HG03039 (cell line): Measurements from ENCODE around the gene PRRC2A.
"Not testable (repeated sequence)": the region's sequence is repeated elsewhere in the genome, so short reads cannot be mapped to it uniquely, and the experiment has no call there.

Source experiments
- ATAC-seq: cut with Tn5 transposase; IDR thresholded peaks from one replicate; pipeline ENCODE4 v1.9.1; 2021; ENCODE audit warnings: mild to moderate bottlenecking, moderate library complexity; ENCODE audit not compliant: unreplicated experiment

PRRC2A gene

DNA sequence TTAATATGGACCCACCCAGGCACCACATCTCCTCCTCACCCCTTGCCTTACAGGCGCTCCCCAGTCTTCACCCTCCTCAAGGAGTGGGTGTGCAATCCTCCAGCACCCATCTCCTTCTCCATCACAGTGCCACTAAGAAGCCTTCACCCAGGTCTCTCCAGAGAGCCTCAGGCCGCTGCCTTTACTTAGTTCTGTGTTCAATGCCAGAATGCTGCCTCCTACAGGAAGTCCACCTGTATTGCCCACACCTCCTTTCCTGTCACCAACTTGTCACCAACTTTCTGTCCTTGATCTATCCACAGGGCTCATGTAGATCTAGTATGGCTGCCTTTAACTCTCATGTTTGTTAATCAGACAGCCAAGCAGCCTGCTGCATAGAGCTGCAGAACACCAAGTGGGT lies 35.0 kb upstream of the PRRC2A start:
- ATAC-seq, result no peak

- no peak for ATAC-seq
Observed at GRCh38 chr6:31586008-31586407, 34.5 kb upstream of the PRRC2A start, which contains the start of gene LST1. Gene LST1, plus strand, starts transcription at chr6:31586277. Its CDS starts 1,023 bp downstream, at chr6:31587300.

DNA sequence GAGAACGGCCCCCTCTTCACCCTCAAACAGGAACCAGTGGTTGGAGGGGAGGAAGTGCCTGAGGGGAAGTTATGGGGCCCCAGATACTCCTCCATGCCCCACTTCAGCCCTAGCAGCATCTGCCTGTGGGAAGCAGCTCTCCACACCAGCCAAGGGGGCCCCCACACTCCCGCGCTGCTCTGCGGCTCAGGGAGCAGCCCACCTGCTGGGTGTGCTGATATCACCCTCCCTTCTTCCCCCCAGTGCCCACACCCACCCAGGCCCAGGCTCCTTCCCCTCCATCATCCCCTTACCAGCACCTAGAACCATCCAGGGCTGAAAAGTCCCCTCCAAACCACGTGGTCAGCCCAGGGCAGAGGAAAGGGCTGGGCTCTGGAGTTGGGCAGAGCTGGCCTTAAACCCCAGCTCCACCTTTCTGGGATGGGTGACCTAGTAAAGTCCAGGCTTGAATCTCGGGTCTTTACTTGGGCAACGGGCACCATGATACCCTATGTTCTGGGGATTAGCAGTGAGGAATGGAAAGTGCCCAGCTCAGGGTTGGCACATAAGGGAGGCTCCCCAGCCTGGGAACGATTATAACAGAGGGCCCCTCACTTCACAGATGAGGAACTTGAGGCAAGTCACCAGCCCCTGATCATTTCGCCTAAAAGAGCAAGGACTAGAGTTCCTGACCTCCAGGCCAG lies 33.8 kb upstream of the PRRC2A start:
- no peak for ATAC-seq

GRCh38 chr6:31587791-31588777 lies 32.4 kb upstream of the PRRC2A start:
- no peak for ATAC-seq

GRCh38 chr6:31588871-31589650 lies 31.5 kb upstream of the PRRC2A start:
- ATAC-seq, result no peak

DNA sequence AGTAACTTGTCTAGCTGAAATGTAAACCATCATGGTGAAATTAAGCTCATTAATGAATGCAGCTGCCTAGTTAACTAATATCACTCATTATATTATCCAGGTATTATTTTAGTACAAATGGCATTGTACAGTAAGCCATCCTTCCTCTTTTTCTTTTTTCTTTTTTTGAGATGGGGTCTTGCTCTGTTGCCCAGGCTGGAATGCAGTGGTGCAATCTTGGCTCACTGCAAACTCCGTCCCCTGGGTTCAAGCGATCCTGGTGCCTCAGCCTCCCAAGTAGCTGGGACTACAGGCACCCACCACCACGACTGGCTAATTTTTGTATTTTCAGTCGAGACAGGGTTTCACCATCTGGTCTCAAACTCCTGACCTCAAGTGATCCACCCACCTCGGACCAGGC lies 29.8 kb upstream of the PRRC2A start:
- not testable (repeated sequence) for ATAC-seq

- no peak for ATAC-seq
Observed at GRCh38 chr6:31592396-31592771, 28.1 kb upstream of the PRRC2A start.

GRCh38 chr6:31597006-31597405 lies 23.5 kb upstream of the PRRC2A start:
- no peak for ATAC-seq

DNA sequence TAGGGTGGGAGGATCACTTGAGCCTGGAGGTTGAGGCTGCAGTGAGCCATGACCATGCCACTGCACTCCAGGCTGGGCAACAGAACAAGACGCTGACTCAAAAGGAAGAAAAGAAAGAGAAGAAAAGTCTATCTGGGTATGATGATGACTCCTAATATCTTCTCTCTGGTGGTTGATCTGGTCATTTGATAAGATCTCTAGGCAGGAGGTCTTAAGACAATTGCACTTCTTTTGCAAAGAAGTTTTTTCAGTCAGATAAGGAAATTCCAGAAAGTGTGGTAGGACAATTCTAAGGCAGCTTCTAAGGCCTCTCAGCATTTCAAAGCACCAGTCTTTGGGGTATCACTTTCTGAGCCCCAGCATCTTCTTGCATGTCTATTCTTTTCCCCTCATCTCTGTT lies 13.2 kb upstream of the PRRC2A start:
- ATAC-seq, result no peak

DNA sequence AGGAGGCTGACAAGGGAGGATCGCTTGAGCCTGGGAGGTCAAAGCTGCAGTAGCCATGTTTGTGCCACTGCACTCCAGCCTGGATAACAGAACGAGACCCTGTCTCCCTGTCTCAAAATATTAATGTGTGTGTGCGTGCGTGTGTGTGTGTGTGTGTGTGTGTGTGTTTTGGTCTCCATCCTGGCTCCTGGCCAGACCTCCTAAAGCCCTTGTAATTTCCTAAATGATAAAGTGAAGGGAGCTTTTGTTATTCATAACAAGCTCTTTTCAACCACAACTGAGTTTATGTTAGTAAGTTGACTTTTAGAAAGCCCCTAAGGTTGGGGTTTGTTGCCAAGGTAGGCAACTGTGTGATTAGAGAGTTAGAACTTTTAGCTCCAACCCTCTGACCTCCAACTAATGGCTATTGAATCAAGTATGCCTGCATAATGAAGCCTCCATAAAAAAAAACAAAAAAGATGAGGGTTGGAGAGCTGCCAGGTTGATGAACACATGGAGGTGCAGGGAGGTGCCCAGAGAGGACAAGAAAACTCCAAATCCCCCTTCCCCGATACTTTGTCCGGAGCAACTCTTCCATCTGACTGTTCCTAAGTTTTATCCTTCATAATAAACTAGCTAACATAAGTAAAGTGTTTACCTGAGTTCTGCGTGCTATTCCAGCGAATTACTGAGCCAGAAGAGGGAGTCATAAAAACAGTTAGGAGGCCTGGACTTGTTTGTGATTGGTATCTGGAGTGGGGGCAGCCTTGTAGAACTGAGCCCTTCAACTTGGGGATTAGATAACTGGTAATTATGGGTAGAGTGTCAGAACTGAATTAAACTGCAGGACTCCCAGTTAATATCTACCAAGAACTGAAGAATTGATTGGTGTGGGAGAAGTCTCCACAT lies 10.8 kb upstream of the PRRC2A start:
- ATAC-seq, result no peak

- ATAC-seq, result no peak
Observed at GRCh38 chr6:31610968-31611367, 9.5 kb upstream of the PRRC2A start.

DNA sequence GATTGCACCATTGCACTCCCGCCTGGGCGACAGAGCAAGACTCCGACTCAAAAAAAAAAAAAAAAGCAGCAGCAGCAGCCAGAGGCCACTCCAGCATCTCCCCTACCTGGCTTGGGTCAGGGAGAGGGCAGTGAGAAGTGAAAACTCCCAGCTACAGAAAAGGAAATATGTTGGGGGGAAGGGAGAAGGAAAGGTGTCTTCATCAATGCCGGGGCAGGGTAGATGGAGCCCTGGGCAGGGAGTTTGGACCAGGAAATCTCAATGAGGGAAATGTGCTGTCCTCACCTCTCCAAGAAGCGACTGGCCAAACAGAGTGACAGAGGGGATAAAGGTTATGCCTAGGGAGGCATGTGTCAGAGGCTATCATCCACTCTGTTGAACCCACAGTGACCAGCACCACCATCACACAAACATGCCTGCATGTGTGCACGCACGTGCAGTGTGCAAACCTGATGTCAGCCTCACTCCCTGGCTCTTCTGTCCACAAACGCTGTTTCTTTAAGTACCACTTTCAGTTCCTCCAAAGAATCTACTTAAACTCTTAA lies 6.4 kb upstream of the PRRC2A start:
- ATAC-seq, result no peak

- ATAC-seq, result no peak
Observed at GRCh38 chr6:31614684-31615578, 5.6 kb upstream of the PRRC2A start, which contains the start of gene AIF1. Gene AIF1, plus strand, starts transcription at chr6:31615234. Its CDS starts 96 bp downstream, at chr6:31615330.

GRCh38 chr6:31615748-31616147 lies 4.8 kb upstream of the PRRC2A start:
- ATAC-seq, result no peak

DNA sequence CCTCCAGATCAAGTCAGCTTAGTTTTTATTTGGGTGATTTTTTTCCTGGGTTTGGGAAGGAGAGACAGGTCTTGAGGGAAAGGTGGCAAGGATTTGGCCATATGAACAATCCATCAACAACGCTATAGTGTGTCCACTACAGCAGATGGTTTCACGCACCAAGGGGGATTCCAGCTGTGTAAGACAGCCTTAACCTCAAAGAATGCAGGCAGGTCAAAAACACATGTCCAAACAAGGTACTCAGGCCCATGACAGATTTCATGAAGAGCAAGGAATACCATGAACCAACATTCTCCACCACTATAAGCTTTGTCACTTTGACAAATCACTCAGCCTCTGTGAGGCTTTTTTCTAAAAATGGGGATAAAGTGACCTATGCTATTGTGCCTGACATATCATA lies 3.5 kb upstream of the PRRC2A start:
- no peak for ATAC-seq

DNA sequence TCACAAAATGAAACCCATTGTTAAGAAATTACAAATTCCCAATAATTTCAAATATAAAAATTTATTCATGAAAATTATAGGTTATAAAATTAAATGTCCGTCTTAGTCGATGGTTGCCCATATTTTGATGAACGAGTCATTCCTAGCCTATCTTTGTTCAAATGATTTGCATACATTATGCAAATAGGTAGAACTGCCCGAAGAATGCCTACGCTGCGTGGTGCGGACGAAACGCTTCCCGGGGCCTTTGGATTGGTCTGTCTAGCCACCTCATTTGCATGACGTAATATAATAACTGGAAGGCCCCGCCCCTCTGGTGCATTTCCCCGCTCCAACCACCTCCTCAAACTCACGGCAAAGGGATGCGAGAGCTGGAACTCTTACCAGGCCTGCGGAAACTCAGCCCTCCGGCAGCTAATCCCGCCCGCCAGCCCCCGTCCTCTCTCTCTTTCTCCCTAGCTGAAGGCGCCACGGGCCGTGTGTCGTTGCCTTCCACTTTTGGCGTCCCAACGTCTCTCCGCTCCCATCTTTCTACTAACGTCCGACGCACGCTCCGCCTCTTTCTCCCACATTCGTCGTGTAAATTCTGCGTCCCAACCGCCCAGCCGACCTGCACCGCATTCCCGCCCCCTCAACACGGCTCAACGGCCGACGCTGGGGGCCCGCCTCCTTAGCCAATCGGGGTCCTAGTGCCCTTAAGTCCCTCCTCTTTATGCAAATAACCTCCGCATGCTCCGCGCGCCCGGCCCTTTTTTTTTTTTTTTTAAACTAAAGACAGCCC lies 520 bp upstream of the PRRC2A start:
- ATAC-seq, result peak; percentile 67

DNA sequence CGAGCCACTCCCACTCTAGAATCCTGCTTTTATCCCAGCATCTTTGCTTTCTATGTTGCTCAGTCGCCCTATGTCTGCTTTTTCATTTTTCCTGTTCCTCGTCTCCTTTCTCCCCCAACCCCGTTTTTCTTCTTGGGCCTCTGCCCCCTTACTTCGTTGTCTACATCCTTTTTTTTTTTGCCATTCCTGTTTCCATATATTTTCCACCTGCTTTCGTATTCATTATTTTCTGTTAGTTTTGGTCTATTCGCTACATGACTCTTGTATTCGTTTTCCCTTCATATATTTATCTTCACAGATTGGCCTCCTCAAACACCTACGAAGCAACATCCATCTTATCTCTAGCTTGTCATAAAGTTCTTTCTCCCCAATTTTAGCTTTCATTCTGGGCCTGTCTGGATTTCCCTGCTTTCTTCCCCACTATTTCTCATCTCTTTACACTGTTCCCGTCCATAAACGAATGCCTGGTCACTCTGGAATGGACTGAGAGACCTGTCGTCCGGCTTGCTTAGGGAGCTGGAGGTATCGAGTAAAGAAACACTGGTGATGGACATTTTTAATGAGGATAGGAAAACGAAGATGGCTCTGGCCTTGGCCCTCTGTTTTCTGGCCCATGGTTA lies 915 bp downstream of the PRRC2A start:
- ATAC-seq, result no peak

DNA sequence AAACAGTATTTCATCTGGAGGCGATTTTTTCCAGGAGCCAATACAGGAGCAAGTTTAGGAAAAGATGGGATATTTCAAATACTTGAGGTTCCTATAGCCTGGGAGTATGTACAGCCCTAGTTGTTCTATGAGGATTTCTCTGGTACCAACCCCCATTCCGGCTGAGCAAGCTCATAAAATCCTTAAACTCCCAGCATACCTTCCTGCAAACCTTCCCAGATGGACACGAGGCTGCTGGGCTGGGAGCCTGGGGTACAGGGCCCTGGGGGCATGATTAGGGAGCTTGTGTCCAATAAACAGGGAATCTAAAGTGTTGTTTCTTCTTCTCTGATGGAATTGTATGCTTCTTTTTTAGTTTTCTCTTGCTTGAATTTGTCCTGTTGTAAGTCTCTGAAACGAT lies 1.5 kb downstream of the PRRC2A start:
- no peak for ATAC-seq
